GM12891 (cell line): ENCODE results near the gene SLC11A2.

ENCODE experiments used
- POLR2A ChIP-seq: IDR thresholded peaks from 2 replicates; pipeline ENCODE4 v1.6.1; 2011; ENCODE audit warnings: low read depth, low read length, control low read depth
- POLR2AphosphoS5 ChIP-seq: IDR thresholded peaks from 2 replicates; pipeline ENCODE4 v1.6.1; 2011; ENCODE audit warnings: low read depth, low read length, control low read depth
- SPI1 ChIP-seq: IDR thresholded peaks from 2 replicates; pipeline ENCODE4 v1.6.1; 2011; ENCODE audit warnings: low read depth, low read length, control low read depth
- TAF1 ChIP-seq: IDR thresholded peaks from 2 replicates; pipeline ENCODE4 v1.6.1; 2011; ENCODE audit warnings: low read depth, low read length, control low read depth

- TF ChIP-seq POLR2A (no peak), POLR2AphosphoS5 (no peak), SPI1 (no peak), TAF1 (no peak)
Measured at GRCh38 chr12:51005030-51005429, 21.2 kb downstream of the SLC11A2 start.
